ENCODE data around the gene PSMD6.
A peak's percentile ranks its signal among the peaks of the same experiment; 100 is the strongest.

PSMD6 gene

GRCh38 chr3:63975723-63976122 lies 47.6 kb downstream of the PSMD6 start:
- DNase-seq, result no peak

GRCh38 chr3:63974451-63974850 lies 48.8 kb downstream of the PSMD6 start:
- no peak for DNase-seq

- DNase-seq, result no peak
Observed at GRCh38 chr3:63973406-63973805, 49.9 kb downstream of the PSMD6 start.

- DNase-seq, result no peak
Observed at GRCh38 chr3:63972987-63973386, 50.3 kb downstream of the PSMD6 start.

GRCh38 chr3:63972196-63972595 lies 51.1 kb downstream of the PSMD6 start:
- DNase-seq, result no peak

- DNase-seq, result no peak
Observed at GRCh38 chr3:63970631-63971475, 52.4 kb downstream of the PSMD6 start.

GRCh38 chr3:63969876-63970275 lies 53.4 kb downstream of the PSMD6 start:
- no peak for DNase-seq

- no peak for DNase-seq
Observed at GRCh38 chr3:63968612-63969350, 54.5 kb downstream of the PSMD6 start.

GRCh38 chr3:63967675-63968611 lies 55.4 kb downstream of the PSMD6 start:
- peak; percentile 20 for DNase-seq

- no peak for DNase-seq
Observed at GRCh38 chr3:63966871-63967270, 56.4 kb downstream of the PSMD6 start.

GRCh38 chr3:63966007-63966406 lies 57.3 kb downstream of the PSMD6 start:
- no peak for DNase-seq

GRCh38 chr3:63964681-63965485 lies 58.4 kb downstream of the PSMD6 start:
- no peak for DNase-seq

GRCh38 chr3:63963496-63963895 lies 59.8 kb downstream of the PSMD6 start:
- DNase-seq, result no peak

- no peak for DNase-seq
Observed at GRCh38 chr3:63961891-63962290, 61.4 kb downstream of the PSMD6 start.

All from activated naive CD4-positive, alpha-beta T cell treated with anti-CD3 and anti-CD28 coated beads, Interleukin-2, amount 50 U/mL, for 16 hours (primary cell).